Middle frontal gyrus (tissue), 1 donor: ENCODE data around the gene CUX1.
"Not testable (repeated sequence)": the region's sequence is repeated elsewhere in the genome, so short reads cannot be mapped to it uniquely, and the experiment has no call there.

Experiments used
- DNase-seq: peaks from one replicate; pipeline ENCODE4 v3.0.0-alpha.2; 2015; ENCODE audit warnings: low spot score; ENCODE audit errors: extremely low spot score

Gene CUX1

GRCh38 chr7:102203218-102203617, 385.8 kb downstream of the CUX1 start:
- DNase-seq = no peak

- no peak for DNase-seq
These were observed 386.8 kb downstream of the CUX1 start for GRCh38 chr7:102204212-102204611.

- no peak for DNase-seq
These were observed 388.5 kb downstream of the CUX1 start for GRCh38 chr7:102205915-102206314.

- no peak for DNase-seq
These were observed 391.4 kb downstream of the CUX1 start for GRCh38 chr7:102208826-102209225.

GRCh38 chr7:102210787-102211186, 393.4 kb downstream of the CUX1 start:
- DNase-seq = no peak

GRCh38 chr7:102211590-102212550, 394.4 kb downstream of the CUX1 start:
- DNase-seq = no peak

- no peak for DNase-seq
These were observed 397.1 kb downstream of the CUX1 start for GRCh38 chr7:102214477-102215072.

- DNase-seq = no peak
These were observed 397.8 kb downstream of the CUX1 start for GRCh38 chr7:102215256-102215655.

GRCh38 chr7:102215711-102216110, 398.3 kb downstream of the CUX1 start:
- DNase-seq = no peak

- no peak for DNase-seq
These were observed 399.3 kb downstream of the CUX1 start for GRCh38 chr7:102216573-102217314.

GRCh38 chr7:102220229-102220850, 402.9 kb downstream of the CUX1 start:
- DNase-seq = no peak

- DNase-seq = no peak
These were observed 403.8 kb downstream of the CUX1 start for GRCh38 chr7:102220960-102221800.

- no peak for DNase-seq
These were observed 404.5 kb downstream of the CUX1 start for GRCh38 chr7:102221961-102222360.

- DNase-seq = peak; percentile 42
These were observed 405.0 kb downstream of the CUX1 start for GRCh38 chr7:102222445-102222844.

GRCh38 chr7:102223184-102223583, 405.8 kb downstream of the CUX1 start:
- no peak for DNase-seq

GRCh38 chr7:102225025-102225424, 407.6 kb downstream of the CUX1 start:
- no peak for DNase-seq

- DNase-seq = no peak
These were observed 409.9 kb downstream of the CUX1 start for GRCh38 chr7:102227371-102227770.

GRCh38 chr7:102228935-102229334, 411.5 kb downstream of the CUX1 start:
- DNase-seq = no peak

GRCh38 chr7:102230162-102230561, 412.7 kb downstream of the CUX1 start:
- DNase-seq = not testable (repeated sequence)

- no peak for DNase-seq
These were observed 413.2 kb downstream of the CUX1 start for GRCh38 chr7:102230593-102230992.
